LNCaP clone FGC (cell line): ENCODE measurements around the gene MNT.

ENCODE experiments used
- DNase-seq: peaks from one replicate; pipeline ENCODE4 v3.0.0-alpha.2; 2011; ENCODE audit warnings: low read depth
- H3K4me3 ChIP-seq: 2 replicates; pipeline ENCODE4 v1.5.1; 2011; ENCODE audit warnings: mild to moderate bottlenecking, low read depth, low read length, control low read depth
- CTCF ChIP-seq: IDR thresholded peaks from 2 replicates; pipeline ENCODE4 v1.5.1; 2012; ENCODE audit warnings: mild to moderate bottlenecking; ENCODE audit not compliant: control insufficient read depth, insufficient read depth; ENCODE audit errors: extremely low read depth

MNT gene

GRCh38 chr17:2391597-2392251, 9.1 kb downstream of the MNT start:
- peak overlapping the region; percentile 55 for H3K4me3 ChIP-seq
- no peak for TF ChIP-seq CTCF
- DNase-seq, result no peak

- no peak for DNase-seq
- no peak for TF ChIP-seq CTCF
- no peak overlapping the region for H3K4me3 ChIP-seq
Measured at GRCh38 chr17:2390199-2390836, 10.5 kb downstream of the MNT start.

- TF ChIP-seq CTCF, result no peak
- no peak for DNase-seq
Measured at GRCh38 chr17:2388683-2389055, 12.2 kb downstream of the MNT start.

GRCh38 chr17:2388020-2388682, 12.7 kb downstream of the MNT start:
- no peak for TF ChIP-seq CTCF
- H3K4me3 ChIP-seq, result no peak overlapping the region
- DNase-seq, result no peak

More at GRCh38 chr17:2388683-2389055, 12.2 kb downstream of the MNT start:
- no peak overlapping the region for H3K4me3 ChIP-seq

GRCh38 chr17:2387086-2388019, 13.5 kb downstream of the MNT start:
- no peak for TF ChIP-seq CTCF
- DNase-seq, result no peak

GRCh38 chr17:2386400-2387085, 14.3 kb downstream of the MNT start:
- DNase-seq, result no peak
- TF ChIP-seq CTCF, result no peak
- no peak overlapping the region for H3K4me3 ChIP-seq

More at GRCh38 chr17:2387086-2388019, 13.5 kb downstream of the MNT start:
- H3K4me3 ChIP-seq, result no peak overlapping the region
